GM20000 (cell line): ENCODE measurements around the gene TOMM5.

Experiments
- DNase-seq: peaks from one replicate; pipeline ENCODE4 v3.0.0; 2012; ENCODE audit warnings: low spot score
- CTCF ChIP-seq: IDR thresholded peaks from 2 replicates; pipeline ENCODE4 v1.5.1; 2012; ENCODE audit warnings: mild to moderate bottlenecking, control low read depth; ENCODE audit errors: extremely low read depth, missing control alignments

Gene TOMM5

GRCh38 chr9:37587521-37587920 is 4.9 kb downstream of the TOMM5 start:
- TF ChIP-seq CTCF: no peak
- DNase-seq: no peak

GRCh38 chr9:37583522-37584121 is 8.8 kb downstream of the TOMM5 start:
- TF ChIP-seq CTCF: no peak
- DNase-seq: no peak

GRCh38 chr9:37582548-37583157 is 9.7 kb downstream of the TOMM5 start:
- DNase-seq: peak; percentile 40
- TF ChIP-seq CTCF: no peak

GRCh38 chr9:37575921-37576721 is 16.3 kb downstream of the TOMM5 start, which contains the start of gene FBXO10:
Gene FBXO10 (minus strand): TSS chr9:37576380. CDS start chr9:37541768, 34,612 bp downstream.
- no peak for TF ChIP-seq CTCF
- DNase-seq: peak; percentile 84

GRCh38 chr9:37575511-37575914 is 16.9 kb downstream of the TOMM5 start:
- peak; percentile 34 for DNase-seq
- TF ChIP-seq CTCF: no peak

GRCh38 chr9:37575001-37575400 is 17.4 kb downstream of the TOMM5 start:
- TF ChIP-seq CTCF: no peak
- no peak for DNase-seq

GRCh38 chr9:37574241-37574721 is 18.1 kb downstream of the TOMM5 start:
- DNase-seq: no peak
- no peak for TF ChIP-seq CTCF
